Posterior vena cava (tissue), 2 donors: Measurements from ENCODE around the gene CLCN2. TPM values are rescaled to one million over a fixed set of nuclear protein-coding genes. Genes with fewer than 3 reads are reported as not detected.

ENCODE experiments used
- DNase-seq: peaks from one replicate; pipeline ENCODE4 v3.0.0-alpha.2; 2020; ENCODE audit warnings: low spot score
- intact Hi-C, 2 donors: fragments of 100-400 bp; cut with DNase I; formaldehyde crosslinking; loops; one replicate each; pipeline versions ENCODE4 v1.14.1 to v1.14.2; 2022 to 2023
- total RNA-seq, 2 donors: library from RNA; stranded (reverse); fragmentation: NEBNext Ultra II Directional; extraction: Animal tissue kit (Norgen Biotek cat#: 25700); gene quantifications; one replicate each; pipeline ENCODE4 v1.2.1, GENCODE V29; 2021
- donor health status: DM: yes; HTN: yes; CAD: no.
- donor health status: DM: yes; HTN: yes; CAD: no.

Gene CLCN2
- total RNA-seq, 2 donors from 2014 or later = 3.7 to 4.0 TPM

GRCh38 chr3:184381261-184382224 lies 20.1 kb upstream of the CLCN2 start:
- peak; percentile 88 for DNase-seq
- intact Hi-C loops = no loop called here

DNA sequence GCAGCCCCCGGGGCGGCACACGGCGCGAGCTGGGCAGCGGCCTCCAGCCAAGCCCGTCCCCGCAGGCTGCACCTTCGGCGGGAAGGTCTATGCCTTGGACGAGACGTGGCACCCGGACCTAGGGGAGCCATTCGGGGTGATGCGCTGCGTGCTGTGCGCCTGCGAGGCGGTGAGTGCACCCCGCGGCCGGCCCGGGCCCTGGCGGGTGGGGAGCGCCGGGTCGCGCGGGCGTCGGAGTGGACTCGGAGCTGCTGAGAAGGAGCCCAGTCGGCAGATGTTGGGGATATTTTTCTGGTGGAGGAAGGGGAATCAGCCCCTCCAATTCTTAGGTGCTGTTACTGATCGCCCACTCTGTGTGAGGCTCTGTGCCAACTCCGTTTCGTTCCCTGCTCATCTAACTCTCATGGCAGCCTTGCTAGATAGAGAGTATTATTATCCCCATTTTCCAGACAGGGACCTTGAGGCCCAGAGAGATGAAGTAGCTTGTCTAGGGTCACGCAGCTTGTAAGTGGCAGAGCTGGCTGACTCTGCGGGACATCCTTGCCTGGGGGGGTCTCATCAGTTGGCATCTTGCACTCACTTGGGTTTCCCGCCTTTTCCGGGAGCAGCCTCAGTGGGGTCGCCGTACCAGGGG lies 19.3 kb upstream of the CLCN2 start:
- intact Hi-C loops = no loop called here
- DNase-seq = peak; percentile 81

- DNase-seq = peak; percentile 91
- intact Hi-C loops = no loop called here
These were observed 18.8 kb upstream of the CLCN2 start for GRCh38 chr3:184380185-184380626.

DNA sequence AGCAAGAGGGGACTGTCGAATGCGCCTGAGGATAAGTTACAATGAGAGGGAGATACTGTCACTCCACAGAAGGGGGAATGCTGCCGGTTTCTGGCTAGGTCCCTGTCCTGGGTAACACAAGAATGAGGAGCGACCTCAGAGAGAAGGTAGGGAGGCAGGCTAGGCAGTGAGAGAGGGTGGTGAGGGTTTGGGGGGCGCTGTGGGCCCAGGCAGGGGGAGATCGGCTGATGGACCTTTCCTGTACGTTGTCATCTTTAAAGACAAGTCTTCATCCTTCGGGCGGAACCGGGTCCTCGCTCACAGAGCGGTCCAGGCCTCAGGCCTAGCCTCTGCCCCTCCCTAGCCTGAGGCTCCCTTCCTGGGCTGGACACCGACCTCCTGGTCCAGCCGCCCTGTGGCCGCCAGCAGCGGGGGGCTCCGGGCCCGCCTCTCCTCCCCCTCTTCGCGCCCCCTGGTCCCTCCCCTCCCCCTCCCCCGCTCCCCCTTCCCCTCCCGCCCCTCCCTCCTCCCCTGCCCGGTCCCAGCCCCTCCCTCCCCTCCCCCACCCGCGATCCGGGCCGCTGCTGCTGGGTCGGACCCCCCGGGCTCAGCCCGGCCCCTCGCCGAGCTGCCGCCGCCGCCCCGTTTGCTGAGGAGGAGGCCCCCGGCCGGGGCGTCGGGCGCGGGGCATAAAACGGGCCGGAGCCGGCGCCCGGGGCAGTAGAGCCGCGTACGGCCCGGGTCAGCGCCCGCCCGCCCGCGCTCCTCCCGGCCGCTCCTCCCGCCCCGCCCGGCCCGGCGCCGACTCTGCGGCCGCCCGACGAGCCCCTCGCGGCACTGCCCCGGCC lies 18.2 kb upstream of the CLCN2 start, which contains the start of gene CHRD:
CHRD (plus strand) TSS at position 697 of the 827 bp plus-strand sequence. CDS start 265 bp downstream, outside the sequence.
- DNase-seq = peak; percentile 77
- intact Hi-C loops = loop anchor here in 1 of 2 donors (10.0 kb wide), 1 partner anchor 155 kb away; no protein-coding TSS in a partner anchor

DNA sequence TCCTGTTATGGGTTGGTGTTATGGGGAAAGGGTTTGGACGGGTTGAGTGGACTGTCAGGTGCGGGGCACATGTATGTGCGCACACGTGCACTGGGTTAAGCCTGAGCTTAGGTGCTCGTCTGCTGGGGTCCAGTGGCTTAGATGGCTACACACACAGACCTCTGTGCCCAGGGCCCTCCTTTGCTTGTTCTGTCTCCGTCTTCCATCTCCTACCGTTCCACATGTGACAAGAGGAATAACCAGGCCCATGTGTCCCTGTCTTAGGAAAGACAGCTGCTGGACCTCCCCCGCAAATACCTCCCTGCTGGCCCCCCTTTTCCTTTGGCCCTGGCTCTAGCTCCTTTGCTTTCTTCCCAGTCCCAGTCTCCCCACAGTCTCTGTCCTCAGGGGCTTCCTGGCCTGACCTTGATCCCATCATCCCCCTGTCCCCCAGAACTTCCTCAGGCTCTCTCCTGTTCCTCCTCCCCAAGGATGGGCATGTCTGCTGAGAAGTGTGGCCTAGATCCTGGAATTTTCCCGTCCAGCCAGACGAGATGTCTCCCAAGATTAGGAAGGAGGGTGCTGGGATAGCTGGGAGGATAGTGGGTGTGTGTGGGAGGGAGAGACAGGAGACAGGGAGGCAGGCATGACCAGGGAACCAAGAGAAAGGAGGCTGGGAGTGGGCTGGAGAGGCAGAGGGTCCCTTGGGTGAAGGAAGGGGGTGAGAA lies 17.4 kb upstream of the CLCN2 start:
- peak; percentile 14 for DNase-seq
- intact Hi-C loops = loop anchor here in 1 of 2 donors (10.0 kb wide), 1 partner anchor 156 kb away; no protein-coding TSS in a partner anchor

DNA sequence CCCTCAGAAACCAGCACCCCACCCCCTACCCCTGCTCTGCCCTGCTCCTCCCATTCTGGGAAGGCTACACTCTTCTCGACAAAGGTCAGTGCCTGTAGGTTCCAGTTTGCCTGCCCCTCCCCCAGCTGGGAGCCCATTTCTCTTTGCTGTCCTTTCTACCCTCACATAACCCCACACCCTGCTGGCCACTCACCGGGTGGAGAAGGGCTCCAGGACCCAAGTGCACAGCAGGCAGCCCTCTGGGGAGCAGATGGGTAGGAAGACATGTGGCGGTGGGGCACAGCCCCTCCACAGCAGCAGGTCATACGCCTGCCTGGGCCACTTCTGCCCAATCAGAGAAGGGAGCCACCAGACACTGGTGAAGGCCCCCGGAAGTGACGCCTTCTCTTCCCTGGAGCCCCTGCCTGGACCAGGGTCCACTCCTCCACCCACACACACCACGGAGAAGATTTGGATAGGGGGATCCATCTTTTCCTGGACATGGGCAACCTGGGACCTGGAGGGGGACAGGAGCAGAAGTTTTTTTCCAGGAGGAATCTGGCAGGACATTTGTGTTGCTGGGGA lies 16.6 kb upstream of the CLCN2 start, which contains the start of gene THPO:
THPO (minus strand) TSS at position 326 of the 564 bp plus-strand sequence. CDS start 1,948 bp downstream, outside the sequence.
- DNase-seq = peak; percentile 89
- intact Hi-C loops = loop anchor here in 1 of 2 donors (10.0 kb wide), 1 partner anchor 157 kb away; no protein-coding TSS in a partner anchor

- intact Hi-C loops = loop anchor here in 1 of 2 donors (10.0 kb wide), 1 partner anchor 157 kb away; no protein-coding TSS in a partner anchor
- no peak for DNase-seq
These were observed 16.0 kb upstream of the CLCN2 start for GRCh38 chr3:184377374-184377773.

DNA sequence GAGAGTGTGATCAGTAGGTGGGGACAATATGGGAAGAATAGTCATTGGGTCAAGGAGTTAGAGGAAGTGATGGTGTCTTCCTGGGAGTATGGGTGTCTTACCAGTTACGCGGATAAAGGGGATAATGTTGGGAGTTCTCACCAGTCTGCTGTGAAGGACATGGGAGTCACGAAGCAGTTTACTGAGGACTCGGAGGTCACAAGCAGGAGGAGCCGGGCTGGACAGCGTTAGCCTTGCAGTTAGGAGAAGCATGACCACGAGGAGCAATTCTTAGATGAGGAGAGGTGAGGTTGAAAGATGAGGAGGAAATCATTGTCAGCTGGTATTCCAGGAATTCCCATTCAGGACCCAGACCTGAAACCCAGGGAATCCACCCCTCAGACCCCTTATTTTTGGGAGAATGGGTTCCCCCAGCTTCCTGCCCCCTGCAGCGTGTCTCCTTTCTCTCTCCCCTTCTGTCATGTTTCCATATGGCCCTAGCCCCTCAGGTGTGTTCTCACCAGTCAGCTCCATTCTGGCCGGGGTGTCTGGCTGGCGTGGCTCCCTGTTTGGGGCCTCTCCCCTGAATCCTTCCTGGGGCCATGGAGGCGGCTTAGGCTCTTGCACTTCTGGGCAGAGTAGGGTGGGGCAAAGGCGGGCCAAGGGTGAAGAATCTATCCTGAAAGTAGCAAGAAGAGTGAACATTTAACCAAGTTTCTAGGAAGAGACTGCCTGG lies 14.5 kb upstream of the CLCN2 start:
- intact Hi-C loops = loop anchor here in 1 of 2 donors (10.0 kb wide), 1 partner anchor 159 kb away; no protein-coding TSS in a partner anchor
- DNase-seq = peak; percentile 4

- intact Hi-C loops = loop anchor here (5.0 to 10.0 kb wide), 3 partner anchors 139 to 169 kb away; no protein-coding TSS in a partner anchor
- no peak for DNase-seq
These were observed 12.0 kb upstream of the CLCN2 start for GRCh38 chr3:184373422-184373821.

GRCh38 chr3:184372911-184373310 lies 11.5 kb upstream of the CLCN2 start:
- no peak for DNase-seq
- intact Hi-C loops = loop anchor here (5.0 to 10.0 kb wide), 3 partner anchors 139 to 169 kb away; no protein-coding TSS in a partner anchor

DNA sequence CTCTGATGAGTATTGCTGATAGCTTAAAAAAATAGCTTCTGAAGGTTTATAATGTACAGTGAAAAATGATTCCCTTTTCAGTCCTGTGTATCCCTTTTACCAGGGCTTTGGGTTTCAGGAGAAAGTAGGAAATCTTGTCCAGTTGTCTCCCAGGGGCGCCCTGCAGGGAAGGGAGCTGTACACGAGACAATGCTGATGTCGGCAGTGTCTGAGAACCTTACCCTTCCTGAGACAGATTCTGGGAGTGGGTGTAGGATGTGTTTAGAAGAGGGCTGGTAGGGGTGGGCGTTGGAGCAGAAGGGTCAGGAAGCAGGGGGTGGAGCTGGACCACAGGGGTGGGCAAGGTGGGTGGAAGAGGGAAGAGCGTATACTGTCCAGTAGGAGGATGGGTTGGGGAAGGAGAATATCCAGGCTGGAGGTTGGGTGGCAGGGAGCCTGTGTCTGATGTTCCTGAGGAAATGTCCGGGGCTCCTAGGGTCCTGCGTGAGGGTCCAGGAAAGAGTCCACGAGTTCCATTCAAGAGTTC lies 11.0 kb upstream of the CLCN2 start:
- intact Hi-C loops = loop anchor here (5.0 to 10.0 kb wide), 3 partner anchors 140 to 170 kb away; no protein-coding TSS in a partner anchor
- no peak for DNase-seq

GRCh38 chr3:184371570-184372018 lies 10.2 kb upstream of the CLCN2 start:
- intact Hi-C loops = loop anchor here (5.0 to 10.0 kb wide), 3 partner anchors 141 to 171 kb away; no protein-coding TSS in a partner anchor
- peak; percentile 93 for DNase-seq

GRCh38 chr3:184368586-184369183 lies 7.3 kb upstream of the CLCN2 start:
- intact Hi-C loops = no loop called here
- peak; percentile 84 for DNase-seq

DNA sequence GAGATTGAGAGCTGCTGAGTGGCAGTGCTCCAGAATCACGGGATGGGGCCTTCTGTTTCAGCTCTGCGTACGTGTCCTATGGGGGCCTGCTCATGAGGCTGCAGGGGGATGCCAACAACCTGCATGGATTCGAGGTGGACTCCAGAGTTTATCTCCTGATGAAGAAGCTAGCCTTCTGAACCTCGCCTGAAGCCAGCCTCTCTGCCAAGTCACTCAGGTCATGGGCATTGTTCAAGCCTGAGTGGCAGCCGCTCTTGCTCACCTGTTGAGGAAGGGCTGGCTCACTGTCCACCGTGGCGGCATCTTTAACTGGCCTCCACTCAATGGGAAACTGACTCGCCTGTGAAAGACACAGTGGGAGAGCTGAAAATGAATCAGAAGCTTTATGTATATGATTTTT lies 6.7 kb upstream of the CLCN2 start:
- intact Hi-C loops = no loop called here
- DNase-seq = peak; percentile 74

DNA sequence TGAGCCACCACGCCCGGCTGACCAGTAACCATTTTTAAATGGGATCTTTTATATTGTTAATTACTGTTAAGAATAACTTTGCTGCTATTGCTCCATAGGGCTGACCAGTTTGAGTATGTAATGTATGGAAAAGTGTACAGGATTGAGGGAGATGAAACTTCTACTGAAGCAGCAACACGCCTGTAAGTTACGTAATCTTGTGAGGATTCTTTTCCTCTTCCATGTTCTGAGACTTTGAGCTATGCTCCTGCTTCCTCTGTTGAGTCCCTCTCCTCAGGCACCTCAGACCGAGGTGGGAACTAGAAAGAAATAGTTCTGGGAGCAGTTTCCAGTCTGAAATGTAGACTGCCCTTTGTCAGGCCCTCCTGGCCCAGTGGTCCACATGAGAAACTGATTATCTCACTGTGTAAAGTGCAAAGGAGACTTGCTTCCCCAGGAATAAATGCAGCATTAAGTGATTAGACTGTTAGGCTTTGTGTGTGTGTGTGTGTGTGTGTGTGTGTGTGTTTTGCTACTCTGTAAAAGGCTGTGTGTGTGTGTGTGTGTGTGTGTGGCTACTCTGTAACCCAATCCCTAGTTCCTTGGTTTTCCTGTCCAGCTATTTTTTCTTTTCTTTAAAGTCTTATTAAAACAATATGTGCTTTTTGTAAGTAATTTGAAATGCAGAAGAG lies 5.3 kb upstream of the CLCN2 start:
- no peak for DNase-seq
- intact Hi-C loops = no loop called here
